ENCODE results near the gene TBC1D14. TPM values are rescaled to one million over a fixed set of nuclear protein-coding genes. Genes with fewer than 3 reads are reported as not detected.
A peak's percentile ranks its signal among the peaks of the same experiment; 100 is the strongest.

TBC1D14 gene
- total and polyA plus RNA-seq, 2 of the 8 experiments (the other 6 are each of a cell fraction or from before 2014, with no cell fraction given), result 45.6 to 48.2 TPM

GRCh38 chr4:7024336-7024890, 114.8 kb downstream of the TBC1D14 start:
- Histone ChIP-seq H3K4ac (replicated peaks; ENCODE audit: insufficient read length, low read depth, low read length) (no peak overlapping the region), H4K5ac (ENCODE audit: insufficient read length, low read depth, low read length) (no peak overlapping the region), H2BK20ac (ENCODE audit: low read length) (no peak overlapping the region), H2AK5ac (ENCODE audit: low read depth, low read length) (no peak overlapping the region), H3K23me2 (ENCODE audit: low read depth, low read length) (peaks cover 10% of the 10 kb centered on the region; the same call in 1 of the 2 replicates), H3K56ac (replicated peaks; ENCODE audit: insufficient read length, low read depth, low read length) (no peak overlapping the region), H3K4me1 (replicated peaks in 1 of 4; ENCODE audit: control insufficient read depth in 3 of 4, insufficient read depth in 4 of 4, low read length in 3 of 4) (no peaks in the 10 kb centered on the region; a peak in 1 of 7 replicates), H3K4me3 (ENCODE audit: extremely low read depth in 1 of 4, insufficient read depth in 2 of 4, low read depth in 3 of 4, low read length in 4 of 4) (no peak overlapping the region), H2BK12ac (ENCODE audit: low read depth, low read length) (no peak overlapping the region), H3K14ac (ENCODE audit: insufficient read length) (no peak overlapping the region), H3K27me3 (replicated peaks in 1 of 4; ENCODE audit: control insufficient read depth in 3 of 4, extremely low read depth in 1 of 4, insufficient read depth in 3 of 4, low read length in 3 of 4) (no peaks in the 10 kb centered on the region), H3K4me2 (ENCODE audit: insufficient read depth in 1 of 2, low read depth in 2 of 2, low read length in 2 of 2) (no peak overlapping the region), H4K8ac (ENCODE audit: extremely low read depth, insufficient read depth, low read length) (peak overlapping the region; percentile 57; the same call in 1 of the 2 replicates), H3K79me2 (ENCODE audit: control insufficient read depth in 1 of 2, insufficient read depth in 2 of 2, low read length in 2 of 2) (no peaks in the 10 kb centered on the region), H2BK120ac (replicated peaks; ENCODE audit: low read depth, low read length) (no peak overlapping the region), H4K20me1 (replicated peaks in 1 of 2; ENCODE audit: control insufficient read depth in 1 of 2, insufficient read depth in 2 of 2, low read length in 2 of 2) (peaks cover under 1 to 26% of the 10 kb centered on the region in 2 experiments), H2BK15ac (ENCODE audit: low read length) (no peak overlapping the region), H2AFZ (ENCODE audit: low read length) (no peak overlapping the region), H4K91ac (replicated peaks; ENCODE audit: insufficient read length, low read length) (no peak overlapping the region), H3K27ac (ENCODE audit: low read depth, low read length) (no peak overlapping the region), H2BK5ac (ENCODE audit: low read depth, low read length) (no peak overlapping the region), H3K9me3 (ENCODE audit: insufficient read depth in 2 of 2, low read depth in 1 of 2, low read length in 1 of 2) (no peaks in the 10 kb centered on the region), H3K9ac (replicated peaks in 1 of 4; ENCODE audit: extremely low read depth in 1 of 4, low read depth in 3 of 4, low read length in 3 of 4) (no peak overlapping the region), H3K79me1 (ENCODE audit: low read depth, low read length) (peaks cover 3% of the 10 kb centered on the region), H3K36me3 (ENCODE audit: control insufficient read depth in 2 of 4, insufficient read depth in 4 of 4, low read length in 3 of 4) (peaks cover 0 to 27% (median 6%) of the 10 kb centered on the region in 4 experiments; a peak in 5 of 8 replicates), H3K23ac (ENCODE audit: insufficient read length) (no peak overlapping the region), H3K18ac (ENCODE audit: extremely low read depth, low read length) (no peak overlapping the region)
- 86% methylated on average over 17 of the region's 19 CpGs; no CpG with 5 or more reads in 1 of the 2 experiments for whole genome bisulfite sequencing, 2 experiments (ENCODE audit: extremely low coverage in 1 of 2, insufficient coverage in 1 of 2, insufficient read length in 1 of 2, insufficient replicate concordance in 2 of 2, low coverage in 1 of 2, low lambda C conversion rate in 2 of 2, missing lambda C conversion rate in 1 of 2)
- CTCF ChIA-PET (ENCODE audit: partially characterized antibody), result interaction anchor here (0.5 to 1.7 kb wide), 8 partner anchors 8 to 264 kb away, joined by 3 to 7 read pairs (median 3); no protein-coding TSS in a partner anchor
- POLR2A ChIA-PET (ENCODE audit: partially characterized antibody), result interaction anchor here (1.2 to 1.4 kb wide), 2 partner anchors 8 to 17 kb away, joined by 3 read pairs; no protein-coding TSS in a partner anchor
- no peak for FAIRE-seq
- no peak for DNase-seq (ENCODE audit: low read depth in 1 of 2, low spot score in 2 of 2)
- TF ChIP-seq JUN (IDR thresholded peaks at IDR 0.05; ENCODE audit: low read depth, low read length) (no peak), POLR2AphosphoS5 (IDR thresholded peaks at IDR 0.05; ENCODE audit: low read depth, low read length) (peak; percentile 13; the same call in 1 of the 2 replicates), CREB1 (IDR thresholded peaks at IDR 0.05) (no peak), CBX8 (IDR thresholded peaks at IDR 0.05; ENCODE audit: borderline replicate concordance, low read depth, low read length) (no peak), ATF3 (IDR thresholded peaks at IDR 0.05; ENCODE audit: insufficient read depth, low read depth, low read length) (no peak), FOSL1 (IDR thresholded peaks at IDR 0.05; ENCODE audit: insufficient read depth, low read depth, low read length) (no peak), TBP (IDR thresholded peaks at IDR 0.05; ENCODE audit: low read depth, low read length) (no peak), EP300 (IDR thresholded peaks at IDR 0.05; ENCODE audit: borderline replicate concordance in 1 of 2, low read depth in 2 of 2, low read length in 2 of 2) (no peak)
